Activated naive CD4-positive, alpha-beta T cell treated with anti-CD3 and anti-CD28 coated beads, Interleukin-2, amount 50 U/mL, for 24 hours (primary cell): ENCODE measurements around the gene GUCD1.

Source experiments
- H3K27ac Mint-ChIP-seq: one replicate; pipeline ENCODE4 v1.8.0; 2021; ENCODE audit warnings: mild to moderate bottlenecking, mixed read lengths
- H3K27me3 Mint-ChIP-seq: one replicate; pipeline ENCODE4 v1.8.0; 2021; ENCODE audit warnings: mixed read lengths
- H3K36me3 Mint-ChIP-seq: one replicate; pipeline ENCODE4 v1.8.0; 2021; ENCODE audit warnings: mixed read lengths
- H3K4me1 Mint-ChIP-seq: one replicate; pipeline ENCODE4 v1.8.0; 2021; ENCODE audit warnings: mixed read lengths
- H3K4me3 Mint-ChIP-seq: one replicate; pipeline ENCODE4 v1.8.0; 2021; ENCODE audit warnings: mild to moderate bottlenecking, mixed read lengths
- H3K9me3 Mint-ChIP-seq: one replicate; pipeline ENCODE4 v1.8.0; 2021; ENCODE audit warnings: mixed read lengths

Gene GUCD1

DNA sequence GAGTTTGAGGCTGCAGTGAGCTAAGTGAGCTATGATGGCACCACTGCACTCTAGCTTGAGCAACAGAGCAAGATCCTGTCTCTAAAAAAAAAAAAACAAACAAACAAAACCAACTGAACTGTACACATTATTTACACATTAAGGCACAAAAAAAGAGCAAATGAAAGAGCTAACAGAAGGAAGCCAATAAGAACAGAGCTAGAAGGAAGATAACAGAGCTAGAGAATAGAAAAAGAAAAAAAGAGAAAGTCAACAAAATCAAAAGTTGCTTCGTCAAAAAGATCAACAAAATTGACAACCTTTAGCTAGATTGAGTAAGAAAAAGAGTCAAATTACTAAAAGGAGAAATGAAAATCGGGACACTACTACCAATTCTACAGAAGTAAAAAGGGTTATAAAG, 25.0 kb downstream of the GUCD1 start:
- Mint-ChIP-seq H3K4me3 (no peak overlapping the region), H3K27me3 (no peaks in the 10 kb centered on the region), H3K9me3 (no peaks in the 10 kb centered on the region), H3K36me3 (no peaks in the 10 kb centered on the region), H3K27ac (no peak overlapping the region), H3K4me1 (no peaks in the 10 kb centered on the region)

DNA sequence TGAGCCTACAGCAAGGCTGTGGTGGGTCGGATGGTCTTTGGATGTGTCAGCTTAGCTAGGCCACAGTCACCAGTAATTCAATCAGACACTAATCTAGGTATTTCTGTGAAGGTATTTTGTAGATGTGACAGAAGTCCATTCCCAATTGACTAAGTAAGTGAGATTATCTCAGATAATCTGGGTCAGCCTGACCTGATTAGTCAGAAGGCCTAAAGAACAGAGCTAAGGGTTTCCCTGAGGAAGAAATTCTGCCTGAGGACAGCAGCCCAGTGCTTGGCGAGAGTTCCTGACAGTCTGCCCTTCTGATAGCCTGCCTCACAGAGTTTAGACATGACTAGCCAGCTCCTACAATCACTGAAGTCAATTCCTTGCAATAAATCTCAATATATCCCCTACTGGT, 28.7 kb downstream of the GUCD1 start:
- Mint-ChIP-seq H3K4me1 (peaks cover 4% of the 10 kb centered on the region), H3K36me3 (no peaks in the 10 kb centered on the region), H3K4me3 (no peak overlapping the region), H3K27ac (no peak overlapping the region), H3K9me3 (no peaks in the 10 kb centered on the region), H3K27me3 (no peaks in the 10 kb centered on the region)

DNA sequence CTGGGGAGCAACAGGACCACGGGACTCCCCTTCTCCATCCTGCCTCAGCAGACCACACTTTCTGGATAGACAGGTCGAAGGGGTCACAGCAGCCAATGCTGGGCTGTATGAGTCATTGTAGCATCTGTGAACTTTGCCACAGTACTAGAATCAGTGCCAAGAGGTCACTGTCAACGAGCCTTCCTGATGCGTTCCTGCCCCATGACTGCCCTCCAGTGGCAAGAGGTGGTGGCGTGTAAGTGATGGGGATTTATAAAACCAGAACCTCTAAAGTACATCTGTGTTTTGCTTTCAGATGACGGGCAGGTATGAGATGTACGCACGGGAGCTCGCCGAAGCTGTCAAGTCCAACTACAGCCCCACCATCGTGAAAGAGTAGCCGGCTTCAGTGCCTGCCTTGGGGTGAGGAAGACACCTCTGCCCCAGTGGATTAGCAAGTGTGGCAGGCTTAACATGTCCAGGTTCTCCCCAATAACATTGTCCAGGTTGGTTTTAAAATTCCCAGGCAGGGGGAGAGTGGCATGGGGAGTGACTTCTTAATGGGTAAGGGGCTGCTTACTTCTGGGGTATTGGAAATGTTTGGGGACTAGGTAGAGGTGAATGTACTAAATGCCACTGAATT, 29.4 kb downstream of the GUCD1 start:
- Mint-ChIP-seq H3K36me3 (no peaks in the 10 kb centered on the region), H3K9me3 (no peaks in the 10 kb centered on the region), H3K4me1 (peaks cover 4% of the 10 kb centered on the region), H3K27me3 (no peaks in the 10 kb centered on the region), H3K27ac (no peak overlapping the region), H3K4me3 (no peak overlapping the region)

DNA sequence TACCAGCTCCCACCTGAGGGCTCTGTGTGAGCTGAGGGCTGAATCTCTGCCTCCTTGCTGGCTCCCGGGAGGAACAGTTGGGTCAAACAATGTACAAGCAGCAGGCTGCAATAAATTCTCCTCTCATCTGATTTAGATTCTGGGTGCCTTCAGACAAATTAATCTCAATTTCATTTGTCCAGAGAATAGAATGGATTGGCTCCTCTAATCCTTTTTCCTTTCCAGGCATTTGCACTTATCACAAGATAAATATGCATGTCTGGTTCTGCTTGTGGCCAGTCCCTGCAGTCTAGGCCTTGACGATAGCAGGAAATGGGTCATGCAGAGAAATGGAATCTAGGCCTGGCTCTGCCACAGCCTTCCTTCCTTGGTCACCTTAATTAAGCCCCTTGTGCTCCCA, 31.1 kb downstream of the GUCD1 start:
- Mint-ChIP-seq H3K27ac (no peak overlapping the region), H3K36me3 (no peaks in the 10 kb centered on the region)

DNA sequence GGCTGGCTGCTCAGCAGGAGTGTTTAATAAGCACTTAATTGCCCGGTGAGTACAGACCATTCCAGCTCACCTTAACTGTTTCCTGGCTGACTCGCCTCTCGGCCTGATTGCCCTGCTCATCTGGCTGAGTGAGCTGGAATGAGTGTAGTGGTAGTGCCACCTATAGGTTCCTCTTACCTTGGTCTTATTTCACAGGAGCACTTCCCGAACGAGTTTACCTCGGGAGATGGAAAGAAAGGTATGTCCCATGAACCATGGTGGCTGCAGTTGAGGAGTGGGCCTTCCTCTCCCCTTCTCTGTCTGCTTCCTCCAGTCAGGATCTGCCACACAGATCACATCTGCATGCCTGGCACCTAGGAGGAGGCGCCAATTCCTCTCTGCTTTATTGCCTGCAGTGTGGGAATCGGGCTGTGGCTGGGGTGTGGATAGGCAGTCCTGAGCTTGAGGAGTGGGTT, 33.1 kb downstream of the GUCD1 start:
- Mint-ChIP-seq H3K27me3 (no peaks in the 10 kb centered on the region), H3K4me1 (peaks cover 4% of the 10 kb centered on the region), H3K27ac (peak overlapping the region; percentile 27), H3K36me3 (no peaks in the 10 kb centered on the region), H3K4me3 (no peak overlapping the region), H3K9me3 (no peaks in the 10 kb centered on the region)

More for the DNA sequence above, 31.1 kb downstream of the GUCD1 start:
- H3K4me3 Mint-ChIP-seq = no peak overlapping the region
- no peaks in the 10 kb centered on the region for H3K9me3 Mint-ChIP-seq
- H3K27me3 Mint-ChIP-seq = no peaks in the 10 kb centered on the region
- peaks cover 4% of the 10 kb centered on the region for H3K4me1 Mint-ChIP-seq

DNA sequence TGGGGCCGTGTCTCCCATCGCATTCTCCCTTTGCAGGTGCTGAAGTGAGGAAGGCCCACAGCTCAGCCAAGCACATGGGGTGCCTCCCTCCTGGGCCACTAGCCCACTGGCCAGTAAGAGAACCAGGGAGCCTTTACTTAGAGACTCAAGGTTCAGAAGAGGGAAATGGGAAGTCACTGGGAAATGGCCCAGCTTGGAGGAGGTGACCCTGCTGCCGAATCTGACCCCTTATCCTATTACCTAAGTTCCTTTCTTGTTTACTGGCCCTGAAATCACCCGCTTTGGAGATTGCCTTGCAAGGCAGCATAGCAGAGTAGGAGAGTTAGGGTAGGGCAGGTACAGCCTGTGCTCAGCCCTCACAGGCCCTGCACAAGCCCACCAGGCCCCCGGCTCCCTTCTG, 35.4 kb downstream of the GUCD1 start:
- Mint-ChIP-seq H3K36me3 (no peaks in the 10 kb centered on the region), H3K27ac (no peak overlapping the region), H3K4me1 (peaks cover 4% of the 10 kb centered on the region), H3K27me3 (no peaks in the 10 kb centered on the region), H3K4me3 (no peak overlapping the region), H3K9me3 (no peaks in the 10 kb centered on the region)

DNA sequence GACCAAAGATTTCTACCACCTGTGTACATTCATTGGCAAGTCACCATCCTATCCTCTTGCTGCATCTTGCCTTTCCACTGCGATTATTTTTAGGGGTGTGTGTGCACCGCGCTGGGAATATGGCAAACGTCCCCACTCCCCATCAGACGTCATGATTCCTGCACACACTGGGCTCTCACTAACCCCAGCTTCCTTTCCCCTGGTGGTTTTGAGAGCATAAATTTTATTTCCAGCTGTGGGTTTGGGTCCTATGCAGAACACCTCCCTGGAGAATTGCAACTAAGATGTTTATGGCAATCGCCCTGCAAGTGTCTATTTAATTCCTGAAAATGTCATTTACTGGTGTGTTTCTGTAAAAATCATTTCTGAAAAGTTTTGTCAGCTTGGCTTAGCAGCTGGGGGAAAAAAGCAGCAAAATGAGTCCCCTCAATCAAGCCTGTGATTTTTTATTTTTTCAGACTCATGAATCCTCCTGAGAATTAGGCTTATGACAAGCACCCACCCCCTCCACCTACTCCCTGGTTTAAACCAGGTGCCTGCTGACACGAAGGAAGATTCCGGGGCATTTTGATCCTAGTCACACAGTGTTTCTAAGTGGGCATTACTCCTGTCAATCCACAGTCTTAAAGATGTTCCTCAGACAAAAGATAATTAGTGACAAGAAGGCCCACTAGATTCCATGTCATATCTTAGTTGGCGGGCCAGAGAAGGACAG, 36.0 kb downstream of the GUCD1 start:
- Mint-ChIP-seq H3K9me3 (no peaks in the 10 kb centered on the region), H3K27me3 (no peaks in the 10 kb centered on the region), H3K4me3 (no peak overlapping the region), H3K27ac (no peak overlapping the region), H3K4me1 (peaks cover 4% of the 10 kb centered on the region), H3K36me3 (no peaks in the 10 kb centered on the region)

DNA sequence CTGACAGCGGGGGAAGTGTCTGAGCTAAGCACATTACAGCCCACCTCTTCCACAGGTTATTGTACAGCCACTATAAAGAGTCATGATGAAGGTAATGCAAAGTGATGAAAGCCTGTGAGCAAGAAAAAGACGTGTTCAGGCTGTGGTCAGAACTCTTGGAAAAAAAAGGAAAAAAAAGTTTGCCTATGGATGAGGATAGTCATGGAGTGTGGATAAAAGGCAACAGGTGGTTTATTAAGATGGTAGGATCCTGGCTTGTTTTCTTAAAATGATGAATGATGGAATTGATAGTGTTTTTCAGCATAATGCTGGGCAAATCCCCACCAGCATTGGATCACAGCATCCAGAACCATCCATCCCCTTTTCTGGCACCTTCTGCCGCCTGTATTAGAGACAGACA, 36.7 kb downstream of the GUCD1 start:
- H3K27ac Mint-ChIP-seq = no peak overlapping the region
- H3K4me1 Mint-ChIP-seq = peaks cover 4% of the 10 kb centered on the region
- no peaks in the 10 kb centered on the region for H3K36me3 Mint-ChIP-seq
- no peaks in the 10 kb centered on the region for H3K9me3 Mint-ChIP-seq
- H3K27me3 Mint-ChIP-seq = no peaks in the 10 kb centered on the region
- H3K4me3 Mint-ChIP-seq = no peak overlapping the region

DNA sequence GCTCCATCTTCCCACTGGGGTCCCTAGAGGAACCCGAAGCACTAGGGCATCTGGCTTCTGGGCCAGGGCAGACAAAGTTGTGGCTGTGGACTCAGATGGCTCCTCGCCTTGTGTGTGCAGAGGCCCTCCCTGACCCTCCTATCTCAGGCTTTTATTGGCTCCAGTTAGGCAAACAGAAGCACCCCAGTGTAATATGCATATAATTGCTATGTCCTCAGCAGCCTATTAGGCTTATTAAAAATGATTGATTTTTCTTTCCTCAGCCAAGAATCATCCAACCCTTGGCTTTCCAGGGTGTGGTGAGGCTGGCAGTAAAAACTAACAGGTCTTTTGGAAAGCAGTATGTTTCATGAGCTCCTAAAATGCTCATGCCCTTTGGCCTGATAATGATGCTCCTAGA, 37.5 kb downstream of the GUCD1 start:
- no peak overlapping the region for H3K4me3 Mint-ChIP-seq
- peaks cover 4% of the 10 kb centered on the region for H3K4me1 Mint-ChIP-seq
- no peaks in the 10 kb centered on the region for H3K9me3 Mint-ChIP-seq
- H3K36me3 Mint-ChIP-seq = no peaks in the 10 kb centered on the region
- no peaks in the 10 kb centered on the region for H3K27me3 Mint-ChIP-seq
- H3K27ac Mint-ChIP-seq = no peak overlapping the region

DNA sequence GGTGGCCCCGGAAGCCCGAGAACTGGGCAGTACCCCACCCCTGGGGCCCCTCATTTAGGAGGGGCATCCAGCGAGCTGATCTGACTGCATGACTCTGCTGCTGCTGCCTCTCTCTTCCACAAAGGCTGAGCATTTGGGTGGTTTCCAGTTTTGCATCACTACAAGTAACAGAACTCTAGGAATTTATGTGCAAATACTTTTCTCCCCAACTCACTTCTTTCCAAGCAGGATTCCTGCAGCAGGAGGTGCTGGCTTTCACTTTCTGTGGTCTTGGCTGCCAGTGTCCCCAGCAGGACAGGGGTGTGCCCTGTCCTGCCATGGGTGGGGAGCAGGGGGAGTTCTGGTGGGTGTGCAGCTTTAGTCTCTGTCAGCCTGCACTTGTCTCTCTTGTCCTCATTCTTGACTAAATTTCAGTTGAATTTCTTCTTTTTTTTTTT, 38.6 kb downstream of the GUCD1 start:
- H3K27me3 Mint-ChIP-seq = no peaks in the 10 kb centered on the region
- H3K9me3 Mint-ChIP-seq = no peaks in the 10 kb centered on the region
- H3K36me3 Mint-ChIP-seq = no peaks in the 10 kb centered on the region
- H3K27ac Mint-ChIP-seq = no peak overlapping the region
- H3K4me3 Mint-ChIP-seq = no peak overlapping the region
- peaks cover 6% of the 10 kb centered on the region for H3K4me1 Mint-ChIP-seq

DNA sequence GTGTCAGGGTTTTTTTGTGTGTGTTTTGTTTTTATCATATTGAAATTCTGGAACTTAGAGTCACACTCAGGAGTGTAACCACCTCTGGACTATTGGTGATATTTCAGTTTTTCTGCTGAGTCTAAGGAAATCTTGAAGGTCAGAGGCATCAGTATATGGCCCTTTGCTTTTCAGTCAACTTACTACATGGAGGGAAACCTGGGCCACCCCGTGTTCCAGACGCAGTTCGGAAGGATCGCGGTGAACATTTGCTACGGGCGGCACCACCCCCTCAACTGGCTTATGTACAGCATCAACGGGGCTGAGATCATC, 40.0 kb downstream of the GUCD1 start:
- no peak overlapping the region for H3K4me3 Mint-ChIP-seq
- no peaks in the 10 kb centered on the region for H3K36me3 Mint-ChIP-seq
- no peaks in the 10 kb centered on the region for H3K27me3 Mint-ChIP-seq
- no peak overlapping the region for H3K27ac Mint-ChIP-seq
- no peaks in the 10 kb centered on the region for H3K9me3 Mint-ChIP-seq
- peaks cover 13% of the 10 kb centered on the region for H3K4me1 Mint-ChIP-seq

DNA sequence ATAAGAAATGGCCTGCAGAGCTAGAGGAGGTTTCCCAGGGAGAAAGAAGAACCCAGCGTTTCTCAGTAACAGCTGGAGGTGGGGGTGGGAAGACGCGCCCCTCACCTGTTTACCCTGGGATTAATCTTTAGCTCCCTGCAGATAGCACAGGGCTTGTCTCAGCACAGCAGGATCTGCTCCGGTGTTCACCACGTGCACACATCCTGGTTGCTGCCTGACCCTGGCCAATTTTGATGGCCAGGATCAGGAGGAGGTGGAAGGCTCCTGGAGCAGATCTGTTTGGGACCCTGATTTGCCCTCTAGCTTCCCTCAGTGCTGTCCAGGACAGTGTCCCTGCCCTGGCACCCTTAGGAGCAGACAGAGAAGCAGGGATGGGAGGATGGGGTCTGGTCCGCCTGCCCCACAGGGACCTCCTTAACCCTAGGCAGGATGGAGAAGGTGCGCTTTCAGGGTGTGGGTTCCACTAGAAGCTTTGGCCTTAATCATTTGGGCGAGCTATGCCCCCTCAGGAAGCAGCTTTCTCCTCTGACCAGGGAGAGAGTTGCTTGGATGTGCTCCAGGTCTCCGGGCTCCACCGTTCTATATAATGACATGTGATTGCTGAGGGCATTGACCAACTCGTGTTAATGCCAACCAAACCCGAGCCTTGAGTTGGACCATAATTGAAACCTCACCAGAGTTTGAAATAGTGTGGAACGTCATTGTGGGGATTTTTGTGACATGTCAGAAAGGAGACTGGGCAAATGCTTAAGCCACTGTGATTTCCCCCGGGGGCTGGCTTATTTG, 40.5 kb downstream of the GUCD1 start:
- peaks cover 13% of the 10 kb centered on the region for H3K4me1 Mint-ChIP-seq
- H3K9me3 Mint-ChIP-seq = no peaks in the 10 kb centered on the region
- no peak overlapping the region for H3K27ac Mint-ChIP-seq
- no peaks in the 10 kb centered on the region for H3K27me3 Mint-ChIP-seq
- no peaks in the 10 kb centered on the region for H3K36me3 Mint-ChIP-seq
- no peak overlapping the region for H3K4me3 Mint-ChIP-seq

DNA sequence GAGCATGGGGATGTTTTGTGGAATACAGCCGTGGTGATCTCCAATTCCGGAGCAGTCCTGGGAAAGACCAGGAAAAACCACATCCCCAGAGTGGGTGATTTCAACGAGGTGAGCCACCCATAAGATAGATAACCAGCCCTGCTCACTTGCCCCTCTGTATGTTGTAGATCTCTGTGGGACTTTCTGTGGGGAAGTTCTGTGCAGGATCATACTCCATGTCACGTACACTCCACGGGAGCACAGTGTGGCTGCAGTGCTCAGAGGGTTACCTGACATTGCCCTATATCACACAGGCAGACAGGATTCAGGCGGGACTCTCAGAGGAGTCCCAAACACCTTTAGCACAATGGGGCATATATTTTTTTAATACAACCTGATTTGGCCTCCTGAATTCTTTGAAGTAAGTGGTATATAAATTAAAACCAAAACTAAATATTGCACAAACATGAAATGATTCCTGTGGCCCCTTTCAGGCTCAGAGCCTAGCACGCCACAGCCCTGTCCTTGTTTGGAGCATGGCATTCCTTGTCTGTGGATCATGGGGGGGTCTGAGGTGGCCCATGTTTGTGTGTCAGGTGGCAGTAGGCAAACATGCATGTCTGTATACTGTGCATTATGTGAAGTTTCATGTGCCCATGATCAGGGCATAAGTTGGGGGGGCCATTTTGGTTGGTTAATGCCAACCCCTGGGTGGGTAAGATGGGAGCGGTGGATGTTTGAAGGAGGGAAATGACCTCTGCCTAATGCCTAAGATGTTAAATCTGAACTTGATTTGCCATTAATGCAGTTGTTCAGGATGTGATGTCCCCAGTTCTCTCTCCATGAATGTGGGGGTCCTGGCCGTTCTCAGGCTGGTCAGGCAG, 41.3 kb downstream of the GUCD1 start:
- H3K27me3 Mint-ChIP-seq = no peaks in the 10 kb centered on the region
- no peaks in the 10 kb centered on the region for H3K36me3 Mint-ChIP-seq
- peak overlapping the region; percentile 30 for H3K27ac Mint-ChIP-seq
- H3K4me1 Mint-ChIP-seq = peaks cover 13% of the 10 kb centered on the region
- H3K9me3 Mint-ChIP-seq = no peaks in the 10 kb centered on the region
- no peak overlapping the region for H3K4me3 Mint-ChIP-seq

DNA sequence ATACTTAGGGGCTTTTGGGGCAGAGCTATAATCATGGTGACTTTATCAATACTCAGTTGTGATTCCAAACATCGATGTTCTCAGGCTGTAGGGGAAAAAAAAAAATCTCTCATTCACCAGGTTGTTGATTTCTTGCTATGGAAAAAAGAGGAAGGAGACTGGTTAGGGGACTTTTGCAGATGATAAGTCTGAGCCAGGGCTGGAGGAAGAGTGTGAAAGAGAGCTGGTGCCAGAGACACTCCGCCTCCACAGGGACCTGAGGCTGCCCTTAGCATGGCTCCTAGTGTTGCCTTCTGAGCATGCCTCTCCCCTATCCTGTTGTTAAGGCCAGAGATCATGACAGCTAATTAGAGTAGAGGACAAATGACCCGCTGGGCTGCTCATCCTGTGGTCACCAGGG, 42.9 kb downstream of the GUCD1 start:
- no peak overlapping the region for H3K27ac Mint-ChIP-seq
- H3K9me3 Mint-ChIP-seq = no peaks in the 10 kb centered on the region
- no peaks in the 10 kb centered on the region for H3K36me3 Mint-ChIP-seq
- H3K27me3 Mint-ChIP-seq = no peaks in the 10 kb centered on the region
- H3K4me3 Mint-ChIP-seq = no peak overlapping the region
- peaks cover 13% of the 10 kb centered on the region for H3K4me1 Mint-ChIP-seq
